GM18858 (cell line): ENCODE measurements around the gene TMPRSS3.

ENCODE experiments used
- ATAC-seq: cut with Tn5 transposase; IDR thresholded peaks from one replicate; pipeline ENCODE4 v1.9.1; 2021; ENCODE audit not compliant: unreplicated experiment

Gene TMPRSS3

GRCh38 chr21:42353623-42354022, 42.2 kb downstream of the TMPRSS3 start:
- no peak for ATAC-seq

GRCh38 chr21:42352441-42353095, 43.3 kb downstream of the TMPRSS3 start:
- ATAC-seq: no peak

DNA sequence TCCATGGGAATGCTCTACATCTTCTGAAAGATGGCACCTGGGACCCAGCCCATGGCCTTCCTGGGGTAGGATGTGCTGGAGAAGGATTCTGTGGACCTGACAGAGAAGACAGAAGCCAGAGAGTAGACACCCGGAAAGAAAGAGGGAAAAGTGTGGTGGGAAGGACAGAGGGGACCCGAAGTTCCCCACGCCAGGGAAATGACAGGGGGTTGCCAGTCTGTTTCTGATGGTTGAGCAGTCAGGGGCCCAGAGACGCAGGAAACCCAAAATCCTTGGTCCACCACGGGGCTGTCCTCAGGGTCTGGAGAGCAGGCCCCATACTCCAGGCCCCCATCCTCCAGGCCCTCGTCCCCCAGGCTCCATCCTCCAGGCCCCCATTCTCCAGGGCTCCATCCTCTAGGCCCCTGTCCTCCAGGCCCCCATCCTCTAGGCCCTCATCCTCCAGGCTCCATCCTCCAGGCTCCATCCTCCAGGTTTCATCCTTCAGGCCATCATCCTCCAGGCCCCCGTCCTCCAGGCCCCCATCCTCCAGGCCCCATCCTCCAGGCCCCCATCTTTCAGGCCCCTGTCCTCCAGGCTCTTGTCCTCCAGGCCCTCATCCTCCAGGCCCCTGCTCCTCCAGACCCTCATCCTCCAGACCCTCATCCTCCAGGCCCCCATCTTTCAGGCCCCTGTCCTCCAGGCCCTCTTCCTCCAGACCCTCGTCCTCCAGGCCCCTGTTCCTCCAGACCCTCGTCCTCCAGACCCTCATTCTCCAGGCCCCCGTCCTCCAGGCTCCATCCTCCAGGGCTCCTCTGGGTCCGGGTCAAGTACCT, 44.0 kb downstream of the TMPRSS3 start:
- no peak for ATAC-seq

GRCh38 chr21:42350927-42351426, 44.9 kb downstream of the TMPRSS3 start, which contains the start of gene TFF2:
TFF2 (minus strand) TSS chr21:42350994; CDS start chr21:42350957, 37 bp downstream.
- no peak for ATAC-seq

GRCh38 chr21:42350318-42350910, 45.4 kb downstream of the TMPRSS3 start:
- no peak for ATAC-seq

DNA sequence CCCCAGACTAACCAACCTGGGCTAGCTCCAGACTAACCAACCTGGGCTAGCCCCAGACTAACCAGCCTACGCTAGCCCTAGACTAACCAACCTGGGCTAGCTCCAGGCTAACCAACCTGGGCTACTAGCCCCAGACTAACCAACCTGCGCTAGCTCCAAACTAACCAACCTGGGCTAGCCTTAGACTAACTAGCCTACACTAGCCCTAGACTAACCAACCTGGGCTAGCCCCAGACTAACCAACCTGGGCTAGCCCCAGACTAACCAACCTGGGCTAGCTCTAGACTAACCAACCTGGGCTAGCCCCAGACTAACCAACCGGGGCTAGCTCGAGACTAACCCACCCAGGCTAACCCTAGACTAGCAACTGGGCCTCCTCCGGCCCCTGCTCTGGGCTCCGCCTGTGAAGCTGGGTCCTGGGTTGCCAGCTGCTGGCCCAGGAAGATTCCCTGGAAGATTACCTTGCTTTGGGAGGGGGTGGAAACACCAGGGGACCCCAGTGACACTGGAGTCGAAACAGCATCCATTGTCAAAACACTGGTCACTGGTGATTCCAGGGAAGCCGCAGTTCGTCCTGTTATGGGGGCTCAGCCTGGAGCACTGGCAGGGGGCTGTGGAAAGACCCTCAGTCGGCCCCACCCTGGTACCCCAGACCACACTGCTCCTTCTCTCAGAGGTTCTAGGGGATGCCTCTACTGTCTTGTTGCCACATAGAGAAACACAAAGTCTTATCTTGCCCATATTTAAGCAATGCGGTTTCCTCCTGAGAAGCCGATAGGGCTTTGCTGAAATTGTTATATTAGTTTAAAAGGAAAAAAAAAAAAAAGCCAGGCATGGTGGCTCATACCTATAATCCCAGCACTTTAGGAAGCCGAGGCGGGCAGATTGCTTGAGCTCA, 46.2 kb downstream of the TMPRSS3 start:
- no peak for ATAC-seq

DNA sequence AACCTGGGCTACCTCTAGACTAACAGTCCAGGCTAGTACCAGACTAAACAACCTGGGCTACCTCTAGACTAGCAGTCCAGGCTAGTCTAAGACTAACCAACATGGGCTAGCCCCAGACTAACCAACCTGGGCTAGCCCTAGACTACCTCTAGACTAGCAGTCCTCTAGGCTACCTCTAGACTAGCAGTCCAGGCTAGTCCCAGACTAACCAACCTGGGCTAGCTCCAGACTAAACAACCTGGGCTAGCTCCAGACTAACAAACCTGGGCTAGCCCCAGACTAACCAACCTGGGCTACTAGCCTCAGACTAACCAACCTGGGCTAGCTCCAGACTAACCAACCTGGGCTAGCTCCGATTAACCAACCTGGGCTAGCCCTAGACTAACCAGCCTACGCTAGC, 47.1 kb downstream of the TMPRSS3 start:
- no peak for ATAC-seq

DNA sequence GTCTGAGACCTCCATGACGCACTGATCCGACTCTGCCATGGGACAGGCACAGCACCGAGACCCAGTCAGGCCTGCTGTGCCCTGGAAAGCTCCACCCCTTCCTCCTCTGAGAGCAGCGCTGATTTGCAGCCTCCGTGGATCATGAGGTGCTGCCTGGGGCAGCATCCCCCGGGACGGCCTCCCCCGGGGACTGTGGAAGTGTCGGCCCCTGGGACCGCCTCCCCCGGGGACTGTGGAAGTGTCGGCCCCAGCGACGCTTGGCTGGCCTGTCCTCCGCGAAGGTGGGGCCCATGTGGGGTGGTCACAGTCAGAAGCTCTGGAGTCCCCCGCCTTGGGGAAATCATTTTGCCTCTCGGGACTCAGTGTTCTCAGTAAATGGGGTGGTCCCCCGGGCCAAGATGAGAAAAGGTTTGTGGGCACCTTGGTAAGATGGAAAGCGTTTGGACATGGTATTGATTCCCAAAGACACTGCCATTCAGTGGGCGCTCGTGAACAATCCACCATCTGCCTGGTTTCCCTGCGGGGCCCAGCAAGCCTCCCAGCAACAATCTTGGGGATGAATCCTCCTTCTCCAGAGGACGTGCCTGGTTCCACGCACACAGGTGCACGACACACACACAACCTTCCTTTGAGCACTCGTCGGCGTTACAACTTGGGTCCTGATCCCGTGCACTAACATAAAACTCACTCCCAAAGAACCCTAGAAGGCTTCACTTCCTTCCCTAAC, 48.1 kb downstream of the TMPRSS3 start:
- ATAC-seq: no peak

DNA sequence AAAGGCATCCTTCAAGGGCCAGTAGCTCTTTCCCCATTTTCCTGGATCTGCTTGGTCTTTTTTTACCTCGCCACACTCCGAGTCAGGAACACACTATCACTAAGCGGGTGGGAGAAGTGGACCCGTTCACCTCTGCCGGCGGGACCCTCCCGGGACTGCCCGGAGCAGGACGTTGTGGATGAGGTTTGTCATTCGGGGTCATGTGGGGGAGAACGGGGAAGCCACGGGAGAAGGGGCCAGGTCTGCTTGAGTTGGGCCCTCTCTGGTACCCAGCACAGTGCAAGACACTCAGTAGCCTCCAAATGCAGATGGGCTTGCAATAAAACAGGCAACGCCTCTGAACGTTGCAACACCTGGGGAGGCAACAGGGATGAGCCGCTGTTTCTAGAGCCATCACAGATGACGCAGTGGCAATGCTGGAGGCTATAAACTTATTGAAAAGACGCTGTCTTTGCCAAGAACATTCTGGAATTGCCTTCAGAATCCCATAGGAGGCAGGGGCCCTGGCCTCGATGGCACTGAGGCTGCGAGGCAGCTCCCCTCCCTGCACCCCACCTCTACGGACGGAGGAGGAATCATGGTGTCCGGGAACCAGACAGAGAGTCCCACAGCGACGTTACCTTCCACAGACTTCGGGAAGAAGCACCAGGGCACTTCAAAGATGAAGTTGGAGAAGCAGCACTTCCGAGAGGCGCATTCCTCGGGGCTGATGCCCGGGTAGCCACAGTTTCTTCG, 48.8 kb downstream of the TMPRSS3 start:
- ATAC-seq: no peak

- no peak for ATAC-seq
These were observed 49.4 kb downstream of the TMPRSS3 start for GRCh38 chr21:42346441-42346840.

GRCh38 chr21:42344631-42345030, 51.2 kb downstream of the TMPRSS3 start:
- ATAC-seq: no peak

GRCh38 chr21:42343963-42344510, 51.8 kb downstream of the TMPRSS3 start:
- no peak for ATAC-seq

DNA sequence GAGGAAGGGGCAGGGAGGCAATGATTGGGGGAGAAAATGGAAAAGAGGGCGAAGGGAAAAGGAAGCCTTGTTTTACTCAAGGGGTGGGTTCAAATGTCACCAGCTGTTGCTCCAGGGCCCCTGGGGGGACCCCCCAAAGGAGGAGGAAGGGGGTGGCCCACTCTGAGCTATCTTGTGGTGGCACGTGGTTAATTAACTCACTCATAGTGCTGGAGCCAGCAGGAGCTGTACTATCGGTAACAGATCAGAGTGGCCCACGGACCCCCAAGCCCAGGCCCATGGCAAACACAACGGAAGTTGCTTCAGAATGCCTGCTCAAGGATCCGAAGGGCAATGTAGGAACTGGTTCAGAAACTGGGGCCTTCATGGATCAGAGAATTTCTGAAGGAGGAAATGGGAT, 52.3 kb downstream of the TMPRSS3 start:
- no peak for ATAC-seq

DNA sequence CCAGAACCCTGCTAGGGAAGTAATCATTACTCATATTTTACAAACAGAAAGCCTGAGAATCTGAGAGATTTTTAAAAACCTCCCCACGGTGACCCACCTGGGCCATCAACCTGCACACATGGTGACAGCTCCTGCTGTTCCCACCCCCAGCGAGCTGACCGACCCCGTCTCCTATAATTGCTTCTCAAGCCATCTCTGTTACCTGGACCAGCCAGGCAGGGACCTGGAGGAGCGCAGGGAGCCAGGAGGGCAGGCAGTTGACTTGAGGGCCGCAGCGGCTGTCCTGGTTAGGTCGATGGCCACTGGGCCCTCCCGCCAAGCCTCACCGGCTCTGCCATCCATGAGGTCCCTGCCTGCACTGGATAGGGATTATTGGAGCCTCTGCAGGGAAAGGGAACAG, 52.8 kb downstream of the TMPRSS3 start:
- ATAC-seq: no peak

- no peak for ATAC-seq
These were observed 53.9 kb downstream of the TMPRSS3 start for GRCh38 chr21:42341776-42342542.

DNA sequence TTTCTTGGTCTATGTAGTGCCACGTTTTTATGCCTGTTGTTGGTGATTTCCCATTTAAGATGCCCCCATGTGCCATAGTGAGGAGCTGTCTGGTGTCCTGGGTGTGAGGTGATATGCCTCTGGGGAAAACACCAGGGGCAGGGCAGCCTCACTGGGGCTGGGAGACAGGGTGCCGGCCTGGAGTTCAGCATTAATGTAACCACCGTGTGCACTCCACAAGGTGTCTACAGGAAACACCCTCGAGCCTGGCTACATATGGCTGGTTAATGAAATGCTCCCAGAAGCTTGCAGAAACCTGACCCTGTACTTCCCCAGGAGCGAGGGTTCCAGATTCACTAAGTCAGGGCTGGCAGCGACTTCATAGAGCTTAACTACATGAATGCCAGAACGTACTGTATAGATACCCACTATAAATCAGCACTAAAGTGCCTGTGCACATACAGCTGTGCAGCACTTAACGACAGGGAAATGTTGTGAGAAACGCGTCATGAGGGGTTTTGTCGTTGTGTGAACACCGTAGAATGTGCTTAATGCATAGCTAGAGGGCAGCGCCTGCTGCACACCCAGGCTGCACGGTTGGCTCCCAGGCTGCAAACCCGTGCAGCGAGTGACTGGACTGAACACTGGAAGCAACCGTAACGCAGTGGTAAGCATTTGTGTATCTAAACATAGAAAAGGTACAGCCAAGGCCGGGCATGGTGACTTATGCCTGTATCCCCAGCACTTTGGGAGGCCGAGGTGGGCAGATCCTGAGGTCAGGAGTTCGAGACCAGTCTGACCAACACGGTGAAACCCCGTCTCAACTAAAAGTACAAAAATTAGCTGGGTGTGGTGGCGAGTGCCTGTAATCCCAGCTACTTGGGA, 55.4 kb downstream of the TMPRSS3 start:
- ATAC-seq: no peak
